HUES64 (cell line): Measurements from ENCODE around the gene HPCAL4.

Experiments
- H3K27ac ChIP-seq: 2 replicates; pipeline ENCODE4 v1.7.0; 2013; ENCODE audit warnings: low read depth, low read length, inconsistent platforms
- H3K27me3 ChIP-seq: 2 replicates; pipeline ENCODE4 v1.6.1; 2013; ENCODE audit warnings: mild to moderate bottlenecking, low read length; ENCODE audit not compliant: insufficient read depth
- H3K36me3 ChIP-seq: 2 replicates; pipeline ENCODE4 v1.6.1; 2013; ENCODE audit warnings: mild to moderate bottlenecking, low read length; ENCODE audit not compliant: insufficient read depth
- H3K4me1 ChIP-seq: 2 replicates; pipeline ENCODE4 v1.6.1; 2013; ENCODE audit warnings: mild to moderate bottlenecking, low read length, moderate library complexity; ENCODE audit not compliant: insufficient read depth
- H3K4me3 ChIP-seq: 2 replicates; pipeline ENCODE4 v1.5.1; 2013; ENCODE audit warnings: mild to moderate bottlenecking, low read length, moderate library complexity
- H3K9ac ChIP-seq: 2 replicates; pipeline ENCODE4 v1.6.1; 2013; ENCODE audit warnings: mild to moderate bottlenecking, low read depth, low read length
- H3K9me3 ChIP-seq: 2 replicates; pipeline ENCODE4 v1.6.1; 2013; ENCODE audit warnings: low read depth, low read length; ENCODE audit not compliant: insufficient read depth
- WGBS: fragments of 150-250, 120-280 bp; methylation state at CpG from one replicate; pipeline ENCODE4 v1.1.7; 2013; ENCODE audit warnings: missing lambda C conversion rate; 5-methylcytosine and 5-hydroxymethylcytosine counted together

The HPCAL4 gene

DNA sequence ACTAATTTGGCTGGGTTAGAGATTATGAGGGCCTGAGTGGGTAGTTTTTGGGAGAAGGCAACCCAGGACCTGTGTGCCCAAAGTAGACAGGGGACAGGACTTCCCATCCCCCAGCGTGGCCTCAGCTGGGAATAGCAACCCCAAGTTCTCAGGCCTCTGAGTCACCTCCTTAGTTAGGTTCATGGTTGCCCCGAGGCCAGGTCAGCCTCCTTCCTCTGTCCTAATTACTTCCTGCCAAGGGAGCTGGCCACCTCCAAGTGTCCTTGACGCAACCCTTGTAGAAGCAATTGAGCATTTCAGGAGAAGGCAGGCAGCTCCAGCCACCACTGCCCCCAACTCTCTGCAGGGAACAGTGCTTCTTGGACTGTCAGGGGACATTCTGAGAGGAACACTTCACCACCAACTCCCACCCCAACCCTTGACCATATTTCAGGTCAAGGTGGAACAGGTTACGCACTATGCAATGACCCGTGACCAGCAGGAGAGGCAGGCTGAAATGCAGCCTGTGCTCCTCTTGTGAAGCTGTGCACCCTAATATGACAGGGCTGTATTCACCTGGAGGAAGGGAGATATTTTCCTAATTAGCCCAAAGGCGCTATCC is 14.2 kb downstream of the HPCAL4 start:
- Histone ChIP-seq H3K9me3 (no peaks in the 10 kb centered on the region), H3K27me3 (peaks cover 99% of the 10 kb centered on the region), H3K27ac (no peak overlapping the region), H3K9ac (no peak overlapping the region), H3K4me3 (no peak overlapping the region), H3K4me1 (0 out of 2 replicates have a peak, but pooled peaks cover 3% of the 10 kb centered on the region), H3K36me3 (no peaks in the 10 kb centered on the region)
- 74% methylated on average over 6 of the region's 6 CpGs for WGBS

DNA sequence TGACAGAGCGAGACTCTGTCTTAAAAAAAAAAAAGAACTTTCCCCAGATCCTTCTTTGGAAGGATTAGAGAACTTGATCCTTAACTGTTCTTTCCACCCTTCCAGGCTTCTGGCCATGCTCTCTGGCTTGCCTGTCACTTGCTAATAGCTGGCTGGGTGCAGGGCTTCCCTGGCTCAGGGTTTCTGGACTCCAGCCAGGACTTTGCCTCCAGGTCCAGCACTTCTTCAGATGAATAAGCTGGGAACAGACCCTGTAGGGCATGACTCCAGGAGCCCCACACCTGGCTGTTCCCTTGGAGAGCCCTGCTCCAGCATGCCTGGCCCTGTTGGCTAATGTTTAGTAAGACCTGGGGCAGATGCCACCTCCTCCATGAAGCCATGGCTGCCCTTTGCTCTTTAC is 16.0 kb downstream of the HPCAL4 start:
- Histone ChIP-seq H3K27ac (no peak overlapping the region), H3K9ac (no peak overlapping the region), H3K4me3 (no peak overlapping the region), H3K27me3 (peaks cover 99% of the 10 kb centered on the region), H3K9me3 (no peaks in the 10 kb centered on the region), H3K4me1 (0 out of 2 replicates have a peak, but pooled peaks cover 3% of the 10 kb centered on the region), H3K36me3 (no peaks in the 10 kb centered on the region)
- 86% methylated on average over 1 of the region's 1 CpG for WGBS

DNA sequence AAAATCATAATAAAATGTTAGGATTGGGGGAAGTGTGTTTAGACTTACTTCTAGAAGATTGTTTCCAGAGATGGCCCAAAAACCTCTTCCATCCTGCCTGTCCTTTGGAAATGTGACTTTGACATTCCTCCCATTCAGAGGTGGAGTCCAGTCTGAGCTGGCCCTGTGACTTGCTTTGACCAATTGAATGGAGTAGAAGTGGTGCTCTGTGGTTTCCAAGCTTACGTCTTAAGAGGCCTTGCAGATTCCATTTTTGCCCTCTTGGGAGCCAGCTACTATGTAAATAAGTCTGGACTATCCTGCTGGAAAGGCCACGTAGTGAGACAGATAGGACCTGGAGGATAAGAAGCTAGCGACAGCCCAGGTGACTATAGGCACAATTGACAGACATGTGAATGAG is 18.0 kb downstream of the HPCAL4 start:
- Histone ChIP-seq H3K9me3 (no peaks in the 10 kb centered on the region), H3K4me3 (no peak overlapping the region), H3K9ac (no peak overlapping the region), H3K36me3 (no peaks in the 10 kb centered on the region), H3K4me1 (0 out of 2 replicates have a peak, but pooled peaks cover 3% of the 10 kb centered on the region), H3K27ac (no peak overlapping the region), H3K27me3 (peaks cover 99% of the 10 kb centered on the region)
- WGBS, result 67% methylated on average over 3 of the region's 3 CpGs

DNA sequence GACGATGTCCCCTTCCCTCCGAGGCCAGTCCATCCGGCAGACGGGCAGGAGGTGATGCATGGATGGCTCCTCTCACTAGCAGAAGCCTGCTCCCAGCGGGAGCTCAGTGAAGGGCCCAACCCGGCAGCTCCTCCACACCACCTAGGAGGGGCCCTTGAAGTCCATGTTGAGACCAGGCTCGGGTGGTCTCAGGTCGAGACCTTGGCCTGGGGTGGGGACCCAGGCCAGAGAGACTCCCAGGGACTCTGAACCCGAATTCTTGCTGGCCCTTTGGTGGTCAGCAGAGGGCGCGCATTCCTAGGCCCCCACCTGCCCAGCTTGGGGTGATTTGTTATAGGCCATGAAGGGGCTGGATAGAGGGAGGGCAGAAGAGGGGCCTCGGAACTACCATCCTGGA is 18.7 kb downstream of the HPCAL4 start:
- no peaks in the 10 kb centered on the region for H3K36me3 ChIP-seq
- H3K9me3 ChIP-seq, result no peaks in the 10 kb centered on the region
- no peak overlapping the region for H3K27ac ChIP-seq
- peaks cover 99% of the 10 kb centered on the region for H3K27me3 ChIP-seq
- 14% methylated on average over 12 of the region's 12 CpGs for WGBS
- H3K4me1 ChIP-seq, result 0 out of 2 replicates have a peak, but pooled peaks cover 3% of the 10 kb centered on the region
- H3K9ac ChIP-seq, result no peak overlapping the region
- H3K4me3 ChIP-seq, result peak overlapping the region; percentile 47; the same call in 1 of the 2 replicates

DNA sequence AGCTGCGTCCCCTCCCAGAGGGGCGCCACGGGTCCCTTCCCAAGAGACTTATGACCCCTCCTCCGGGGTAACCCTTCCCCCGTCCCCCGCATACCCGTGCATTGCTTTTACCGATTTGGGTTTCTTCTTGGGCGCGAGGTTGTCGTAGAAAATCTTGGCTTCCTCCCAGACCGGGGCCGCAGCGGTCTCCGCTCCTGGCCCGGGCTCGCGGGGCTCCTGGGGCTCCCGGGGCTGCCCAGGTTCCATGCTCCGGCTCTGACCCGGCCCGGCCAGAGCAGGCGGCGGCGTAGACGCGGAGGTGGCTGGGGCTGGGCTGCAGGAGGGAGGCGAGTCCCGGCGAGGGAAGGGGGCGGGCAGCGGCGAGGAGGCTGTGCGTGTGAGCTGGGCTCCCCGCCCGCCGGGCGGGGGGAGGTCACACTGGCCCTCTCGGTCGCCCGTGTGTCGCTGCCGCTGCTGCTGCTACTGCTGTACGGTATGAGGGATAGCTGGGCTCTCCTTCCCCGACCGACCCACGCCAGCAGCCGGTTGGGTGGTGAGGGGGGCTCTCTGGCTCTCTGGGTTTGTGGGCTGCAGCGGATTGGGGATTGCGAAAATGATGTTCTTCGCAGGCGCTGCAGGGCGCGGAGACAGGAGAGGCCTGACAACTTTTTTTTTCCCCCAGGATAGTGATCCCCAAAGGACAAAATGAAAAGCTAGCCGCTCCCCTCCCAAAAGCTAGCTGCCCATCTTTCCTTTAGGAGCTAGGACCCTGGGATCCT is 19.3 kb downstream of the HPCAL4 start, which contains the start of gene NT5C1A:
NT5C1A (minus strand) TSS at position 315 of the 758 bp plus-strand sequence; CDS start at position 246, 69 bp downstream.
- Histone ChIP-seq H3K27me3 (peaks cover 99% of the 10 kb centered on the region), H3K4me1 (0 out of 2 replicates have a peak, but pooled peaks cover 3% of the 10 kb centered on the region), H3K4me3 (peak within 1 kb of the TSS; percentile 47), H3K36me3 (no peaks in the 10 kb centered on the region), H3K9ac (no peak within 1 kb of the TSS), H3K27ac (no peak within 1 kb of the TSS), H3K9me3 (no peaks in the 10 kb centered on the region)
- 5% methylated on average over 55 of the region's 55 CpGs for WGBS

DNA sequence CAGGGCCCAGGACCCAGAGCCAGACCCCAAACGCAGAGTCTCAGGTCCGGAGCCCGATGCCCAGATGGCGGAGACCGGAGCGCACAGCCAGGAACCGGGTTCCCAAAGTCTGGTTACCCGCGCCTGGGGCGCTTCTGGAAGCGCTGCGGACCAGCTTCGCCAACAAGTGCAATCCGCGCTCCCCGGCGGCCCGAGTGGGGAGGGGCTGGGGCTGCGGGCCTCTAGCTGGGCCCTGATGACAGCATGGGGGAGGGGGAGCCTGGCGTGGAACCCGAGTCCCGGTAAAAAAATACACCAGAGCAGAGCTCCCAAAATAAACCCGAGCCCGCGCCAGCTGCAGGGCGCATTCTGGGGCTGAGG is 19.8 kb downstream of the HPCAL4 start:
- Histone ChIP-seq H3K9me3 (no peaks in the 10 kb centered on the region), H3K9ac (no peak overlapping the region), H3K27me3 (peaks cover 99% of the 10 kb centered on the region), H3K36me3 (no peaks in the 10 kb centered on the region), H3K27ac (no peak overlapping the region), H3K4me3 (peak overlapping the region; percentile 47), H3K4me1 (0 out of 2 replicates have a peak, but pooled peaks cover 3% of the 10 kb centered on the region)
- WGBS, result 5% methylated on average over 26 of the region's 26 CpGs

DNA sequence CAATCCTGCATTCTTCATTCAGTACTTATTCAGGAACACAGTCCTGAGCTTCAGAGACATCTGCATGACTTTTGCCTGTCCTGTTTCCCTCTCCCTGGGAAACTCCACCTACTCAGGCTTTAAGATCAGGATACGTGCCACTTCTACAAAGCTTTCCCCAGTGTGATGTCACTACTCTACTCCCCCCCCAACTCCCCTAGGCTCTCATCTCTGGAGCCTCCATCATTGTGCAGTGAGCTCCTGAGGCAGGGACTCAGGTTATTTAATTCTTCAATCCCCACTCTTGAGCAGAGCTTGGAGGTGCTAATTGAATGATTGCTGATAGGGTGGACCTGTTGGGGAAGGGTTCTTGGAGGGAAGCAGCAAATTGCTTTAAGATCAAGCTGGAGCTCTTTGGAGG is 20.5 kb downstream of the HPCAL4 start:
- Histone ChIP-seq H3K27me3 (peaks cover 99% of the 10 kb centered on the region), H3K9me3 (no peaks in the 10 kb centered on the region), H3K9ac (no peak overlapping the region), H3K36me3 (no peaks in the 10 kb centered on the region), H3K27ac (no peak overlapping the region), H3K4me1 (0 out of 2 replicates have a peak, but pooled peaks cover 3% of the 10 kb centered on the region), H3K4me3 (no peak overlapping the region)
- 7% methylated on average over 1 of the region's 1 CpG for WGBS

DNA sequence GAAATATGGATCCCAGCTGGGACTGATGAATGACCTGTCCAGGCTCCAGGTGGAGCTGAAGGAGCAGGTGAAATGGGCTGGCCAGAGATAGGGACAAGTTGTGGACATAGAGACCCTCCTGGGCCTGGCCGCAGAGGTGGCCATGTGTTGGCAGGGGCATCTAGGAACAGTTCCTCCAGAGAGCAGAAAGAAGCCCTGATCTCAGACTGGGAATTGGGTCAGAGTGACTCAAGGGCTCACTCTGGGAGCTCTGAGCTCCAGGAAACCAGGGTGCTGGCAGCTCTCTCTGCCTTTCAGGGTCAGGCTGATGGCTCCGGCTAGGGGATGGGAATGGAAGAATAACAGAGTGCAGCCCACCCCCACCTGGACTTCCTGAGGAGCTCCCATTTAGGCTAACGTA is 22.3 kb downstream of the HPCAL4 start:
- no peak overlapping the region for H3K9ac ChIP-seq
- 90% methylated on average over 3 of the region's 3 CpGs for WGBS
- H3K9me3 ChIP-seq, result no peaks in the 10 kb centered on the region
- H3K36me3 ChIP-seq, result no peaks in the 10 kb centered on the region
- 0 out of 2 replicates have a peak, but pooled peaks cover 3% of the 10 kb centered on the region for H3K4me1 ChIP-seq
- peaks cover 95% of the 10 kb centered on the region for H3K27me3 ChIP-seq
- no peak overlapping the region for H3K27ac ChIP-seq
- no peak overlapping the region for H3K4me3 ChIP-seq

DNA sequence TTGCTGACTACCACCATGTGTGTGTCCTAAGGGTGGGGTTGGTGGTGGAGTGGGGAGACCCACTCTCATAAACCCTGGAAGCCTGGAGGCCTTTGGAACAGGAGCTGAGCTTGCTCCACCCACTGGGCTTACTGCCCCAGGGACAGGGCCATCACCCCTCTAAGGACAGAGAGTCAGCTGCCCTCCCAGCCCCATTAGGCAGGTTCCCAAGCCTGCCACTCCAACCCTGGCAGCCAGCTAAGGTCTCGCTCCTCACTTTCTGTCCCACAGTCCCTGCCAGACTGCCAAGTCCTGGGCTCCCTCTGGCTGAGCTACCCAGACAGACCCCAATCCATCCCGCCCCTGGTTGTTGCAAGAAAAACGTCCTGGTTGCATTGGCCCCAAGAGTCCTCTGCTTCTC is 23.1 kb downstream of the HPCAL4 start:
- H3K9ac ChIP-seq, result no peak overlapping the region
- 0 out of 2 replicates have a peak, but pooled peaks cover 3% of the 10 kb centered on the region for H3K4me1 ChIP-seq
- peaks cover 95% of the 10 kb centered on the region for H3K27me3 ChIP-seq
- 59% methylated on average over 3 of the region's 3 CpGs for WGBS
- H3K9me3 ChIP-seq, result no peaks in the 10 kb centered on the region
- no peak overlapping the region for H3K4me3 ChIP-seq
- H3K27ac ChIP-seq, result no peak overlapping the region
- H3K36me3 ChIP-seq, result no peaks in the 10 kb centered on the region

DNA sequence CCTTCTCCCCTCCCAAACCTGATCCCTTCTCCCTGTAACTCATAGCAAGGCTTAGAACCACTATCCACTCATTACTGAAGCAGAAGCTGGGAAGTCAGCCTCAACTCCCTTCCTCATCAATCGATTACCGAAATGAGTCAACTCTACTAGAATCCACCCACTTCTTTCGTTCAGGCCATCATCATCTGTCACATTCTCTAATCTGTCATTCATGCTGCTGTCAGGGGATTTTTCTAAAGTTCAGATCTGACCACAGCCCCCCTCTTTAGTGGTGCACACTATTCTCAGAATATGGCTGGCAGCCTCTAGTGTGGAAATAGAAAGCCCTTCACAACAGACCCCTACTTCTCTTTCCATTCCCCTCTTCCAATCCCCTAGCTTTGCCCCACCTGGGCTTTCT is 24.5 kb downstream of the HPCAL4 start:
- no peaks in the 10 kb centered on the region for H3K9me3 ChIP-seq
- peaks cover 95% of the 10 kb centered on the region for H3K27me3 ChIP-seq
- no peaks in the 10 kb centered on the region for H3K36me3 ChIP-seq
- H3K27ac ChIP-seq, result no peak overlapping the region
- H3K4me3 ChIP-seq, result no peak overlapping the region
- no peaks in the 10 kb centered on the region for H3K4me1 ChIP-seq
- 80% methylated on average over 3 of the region's 3 CpGs for WGBS
- H3K9ac ChIP-seq, result no peak overlapping the region

DNA sequence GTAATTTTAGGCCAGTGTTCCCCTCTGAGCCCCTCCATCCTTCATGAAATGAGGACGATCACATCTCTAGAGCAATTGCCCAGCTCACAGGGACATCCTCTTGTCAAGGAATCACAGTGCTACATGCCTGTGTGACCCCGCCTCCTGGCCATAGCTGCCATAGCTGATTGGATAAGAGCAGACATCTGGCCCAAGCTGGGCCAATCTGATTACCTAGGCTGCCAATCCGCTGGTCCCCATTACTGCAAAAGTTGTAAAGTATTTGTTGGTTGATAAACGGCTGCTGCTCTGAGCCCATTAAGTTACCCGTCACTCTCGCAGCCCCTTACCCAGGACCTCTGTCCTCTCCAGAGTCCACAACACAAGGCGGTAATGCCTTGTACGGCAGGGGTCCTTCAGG is 27.7 kb downstream of the HPCAL4 start:
- H3K9ac ChIP-seq, result no peak overlapping the region
- H3K27ac ChIP-seq, result no peak overlapping the region
- no peaks in the 10 kb centered on the region for H3K36me3 ChIP-seq
- H3K4me1 ChIP-seq, result no peaks in the 10 kb centered on the region
- H3K4me3 ChIP-seq, result no peak overlapping the region
- H3K27me3 ChIP-seq, result peaks cover 95% of the 10 kb centered on the region
- 78% methylated on average over 8 of the region's 8 CpGs for WGBS
- no peaks in the 10 kb centered on the region for H3K9me3 ChIP-seq
